ENCODE measurements around the gene GPR85.

GRCh38 chr7:113120647-113121046 lies 34.0 kb upstream of the GPR85 start:
- no peak for TF ChIP-seq CTCF (IDR thresholded peaks at IDR 0.05)
- TF ChIP-seq POLR2AphosphoS5 (IDR thresholded peaks at IDR 0.05; ENCODE audit: low read depth, low read length), result no peak
- TF ChIP-seq SIN3A (IDR thresholded peaks at IDR 0.05; ENCODE audit: borderline replicate concordance, insufficient read depth, low read depth, low read length), result no peak
- no peak for TF ChIP-seq TCF7L2 (IDR thresholded peaks at IDR 0.05; ENCODE audit: low read depth, low read length)

Measured in Panc1 (cell line).